IPS-18c (cell line): ENCODE measurements around the gene TRIM14.
"Not testable (repeated sequence)": the region's sequence is repeated elsewhere in the genome, so short reads cannot be mapped to it uniquely, and the experiment has no call there.

Source experiments
- H3K4me3 ChIP-seq: 2 replicates; pipeline ENCODE4 v1.7.0; 2013; ENCODE audit warnings: low read depth, mild to moderate bottlenecking, low read length, moderate library complexity; ENCODE audit not compliant: insufficient read depth
- H3K9me3 ChIP-seq: one replicate; pipeline ENCODE4 v1.6.1; 2013; ENCODE audit warnings: mild to moderate bottlenecking, low read length, moderate library complexity; ENCODE audit not compliant: control insufficient read depth, insufficient read depth

The TRIM14 gene

DNA sequence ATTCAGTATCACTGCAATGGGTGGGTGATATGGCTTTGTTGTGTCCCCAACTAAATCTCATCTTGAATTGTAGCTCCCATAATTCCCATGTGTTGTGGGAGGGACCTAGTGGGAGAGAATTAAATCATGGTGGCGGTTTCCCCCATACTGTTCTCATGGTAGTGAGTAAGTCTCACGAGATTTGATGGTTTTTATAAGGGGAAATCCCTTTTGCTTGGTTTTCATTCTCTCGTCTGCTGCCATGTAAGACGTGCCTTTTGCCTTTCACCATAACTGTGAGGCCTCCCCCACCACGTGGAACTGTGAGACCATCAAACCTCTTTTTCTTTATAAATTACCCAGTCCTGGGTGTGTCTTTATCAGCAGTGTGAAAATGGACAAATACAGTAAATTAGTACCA is 72.0 kb downstream of the TRIM14 start:
- no peaks in the 10 kb centered on the region for H3K9me3 ChIP-seq
- H3K4me3 ChIP-seq, result no peak overlapping the region

DNA sequence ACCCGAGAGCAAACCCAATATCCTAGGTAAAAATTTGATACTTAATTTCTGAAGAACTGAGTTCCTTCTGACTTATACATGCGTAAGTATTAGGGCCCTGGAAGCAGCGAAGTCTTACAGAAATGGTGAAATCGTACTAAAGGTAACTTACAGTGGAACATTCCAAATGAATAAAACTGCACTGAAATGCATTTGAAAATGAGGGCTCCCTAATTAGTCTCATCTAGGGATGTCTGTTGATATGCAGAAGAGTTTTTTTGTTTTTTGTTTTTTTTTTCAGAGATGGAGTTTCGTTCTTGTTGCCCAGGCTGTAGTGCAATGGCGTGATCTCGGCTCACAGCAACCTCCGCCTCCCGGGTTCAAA is 72.9 kb downstream of the TRIM14 start:
- H3K4me3 ChIP-seq, result no peak overlapping the region
- H3K9me3 ChIP-seq, result no peaks in the 10 kb centered on the region

DNA sequence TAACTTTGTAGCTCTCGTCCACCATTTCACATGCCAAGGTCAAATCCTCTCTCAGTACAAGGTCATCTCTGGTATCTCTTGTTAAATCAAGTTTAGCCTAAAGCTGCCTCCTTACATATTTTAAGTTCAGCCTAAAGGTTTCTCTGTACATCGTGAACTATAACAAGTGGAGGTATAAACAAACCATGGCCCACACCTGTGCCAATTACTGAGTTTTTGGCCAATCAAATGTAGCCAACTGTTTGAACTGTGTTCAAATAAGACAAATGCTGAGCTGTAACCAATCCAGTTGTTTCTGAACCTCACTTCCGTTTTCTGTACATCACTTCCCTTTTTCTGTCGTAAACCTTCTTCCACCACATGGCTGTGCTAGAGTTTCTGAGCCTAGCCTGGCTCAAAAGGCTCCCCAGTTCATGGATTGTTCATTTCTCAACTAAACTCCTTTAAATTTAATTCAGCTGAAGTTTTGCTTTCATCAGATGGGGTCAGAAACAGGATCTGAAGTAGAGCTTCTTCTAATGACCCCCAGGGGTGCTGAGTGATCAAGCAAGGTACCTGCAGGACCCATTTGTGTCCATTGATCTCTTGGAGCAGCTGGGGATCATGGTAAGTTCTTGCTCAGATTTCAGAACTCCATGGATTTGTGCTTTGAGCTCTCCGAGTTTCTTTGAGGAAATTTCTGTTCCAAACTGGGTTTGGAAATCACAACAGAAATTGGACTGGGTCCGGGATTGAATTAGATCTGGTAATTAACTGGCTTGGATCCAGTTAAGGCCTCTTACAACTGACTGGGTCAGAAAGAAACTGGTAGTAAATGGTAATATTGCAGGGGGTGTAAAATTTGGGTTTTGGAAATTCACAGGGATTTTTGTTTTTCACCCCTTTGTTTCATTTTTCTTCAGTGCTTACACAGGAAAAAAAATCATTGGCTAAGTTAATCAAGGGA is 73.5 kb downstream of the TRIM14 start:
- Histone ChIP-seq H3K4me3 (no peak overlapping the region), H3K9me3 (no peaks in the 10 kb centered on the region)

DNA sequence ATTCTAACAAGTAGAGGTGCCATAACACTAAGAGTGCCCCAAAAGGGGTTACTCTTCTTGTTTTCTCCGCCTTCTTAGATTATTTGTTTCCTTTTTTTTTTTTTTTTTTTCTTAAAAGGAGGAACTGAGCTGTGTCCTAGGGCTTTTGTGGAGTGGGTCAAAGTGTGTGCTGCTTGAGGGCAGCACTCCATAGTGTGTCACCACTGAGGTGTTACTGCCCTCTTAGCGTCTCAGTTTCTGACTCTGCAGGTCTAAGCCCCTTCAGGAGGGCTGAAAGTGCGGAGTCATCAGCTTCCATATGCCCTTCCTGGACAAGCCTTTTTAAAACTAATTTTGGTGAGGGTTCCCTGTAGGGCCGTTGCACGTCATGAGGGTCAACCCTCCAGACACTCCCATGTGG is 75.1 kb downstream of the TRIM14 start:
- Histone ChIP-seq H3K4me3 (no peak overlapping the region), H3K9me3 (no peaks in the 10 kb centered on the region)

DNA sequence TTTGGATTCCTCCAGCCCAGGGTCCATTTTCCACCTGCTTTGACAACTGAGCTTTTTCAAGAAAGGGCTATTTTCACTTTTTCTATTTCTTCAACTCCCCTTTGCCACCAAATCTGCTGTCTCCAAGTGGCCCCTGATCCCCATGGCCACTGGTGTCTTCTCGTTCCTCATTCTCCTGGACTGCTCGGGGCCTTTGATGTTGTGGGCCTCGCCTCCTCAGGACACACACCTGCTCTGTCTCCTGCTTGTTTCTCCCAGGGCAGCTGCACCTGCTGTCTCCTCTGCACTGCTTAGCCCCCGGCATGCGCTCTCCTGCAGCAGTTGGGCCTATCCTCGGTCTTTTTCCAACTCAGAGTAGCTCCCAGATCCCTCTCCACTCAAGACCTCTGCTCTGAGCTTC is 78.8 kb downstream of the TRIM14 start:
- H3K4me3 ChIP-seq, result no peak overlapping the region
- no peaks in the 10 kb centered on the region for H3K9me3 ChIP-seq

DNA sequence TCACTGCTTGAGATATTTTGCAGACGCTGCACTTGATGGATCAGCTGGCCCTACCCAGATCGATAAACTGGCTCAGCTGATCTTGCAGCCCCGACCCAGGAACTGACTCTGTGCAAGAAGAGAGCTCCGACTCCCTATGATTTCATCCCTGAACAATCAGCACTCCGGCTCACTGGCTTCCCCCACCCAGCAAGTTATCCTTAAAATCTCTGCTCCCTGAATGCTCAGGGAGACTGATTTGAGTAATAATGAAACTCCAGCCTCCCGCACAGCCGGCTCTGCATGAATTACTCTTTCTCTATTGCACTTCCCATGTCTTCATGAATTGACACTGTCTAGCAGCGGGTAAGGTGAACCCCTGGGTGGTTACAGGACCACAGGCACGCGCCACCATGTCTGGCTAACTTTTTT is 79.4 kb downstream of the TRIM14 start:
- Histone ChIP-seq H3K9me3 (no peaks in the 10 kb centered on the region), H3K4me3 (no peak overlapping the region)

DNA sequence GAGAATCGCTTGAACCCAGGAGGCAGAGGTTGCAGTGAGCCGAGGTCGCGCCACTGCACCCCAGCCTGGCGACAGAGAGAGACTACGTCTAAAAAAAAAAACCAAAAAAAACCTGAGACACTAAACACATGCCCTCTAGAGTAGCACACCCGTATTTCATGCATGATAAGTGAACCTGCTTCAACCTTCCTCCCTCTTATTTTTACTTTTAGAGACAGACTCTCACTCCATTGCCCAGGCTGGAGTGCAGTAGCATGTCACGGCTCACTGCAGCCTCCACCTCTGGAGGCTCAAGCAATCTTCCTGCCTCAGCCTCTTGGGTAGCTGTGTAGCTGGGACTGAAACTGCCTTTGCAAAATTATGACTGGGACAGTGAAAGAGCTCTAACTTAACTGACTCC is 80.1 kb downstream of the TRIM14 start:
- Histone ChIP-seq H3K9me3 (no peaks in the 10 kb centered on the region), H3K4me3 (no peak overlapping the region)

DNA sequence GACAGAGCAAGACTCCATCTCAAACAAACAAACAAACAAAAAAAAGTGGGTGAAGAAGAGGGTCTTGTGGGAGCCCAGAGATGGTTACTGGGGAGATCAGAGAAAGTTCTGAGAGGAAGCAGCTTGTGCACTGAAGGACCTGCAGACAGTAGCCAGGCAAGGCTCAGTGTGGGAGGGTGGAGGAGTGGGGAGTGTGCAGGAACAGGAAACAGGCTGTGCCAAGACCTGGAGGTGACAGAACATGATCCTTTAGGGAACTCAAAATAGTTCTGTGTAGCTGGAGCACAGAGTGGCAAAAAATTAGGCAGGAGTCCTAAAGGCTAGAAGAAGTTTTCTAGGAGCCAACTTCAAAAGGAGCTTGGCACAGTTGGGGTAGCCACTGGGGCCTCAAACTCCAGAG is 81.7 kb downstream of the TRIM14 start:
- no peaks in the 10 kb centered on the region for H3K9me3 ChIP-seq
- H3K4me3 ChIP-seq, result no peak overlapping the region

DNA sequence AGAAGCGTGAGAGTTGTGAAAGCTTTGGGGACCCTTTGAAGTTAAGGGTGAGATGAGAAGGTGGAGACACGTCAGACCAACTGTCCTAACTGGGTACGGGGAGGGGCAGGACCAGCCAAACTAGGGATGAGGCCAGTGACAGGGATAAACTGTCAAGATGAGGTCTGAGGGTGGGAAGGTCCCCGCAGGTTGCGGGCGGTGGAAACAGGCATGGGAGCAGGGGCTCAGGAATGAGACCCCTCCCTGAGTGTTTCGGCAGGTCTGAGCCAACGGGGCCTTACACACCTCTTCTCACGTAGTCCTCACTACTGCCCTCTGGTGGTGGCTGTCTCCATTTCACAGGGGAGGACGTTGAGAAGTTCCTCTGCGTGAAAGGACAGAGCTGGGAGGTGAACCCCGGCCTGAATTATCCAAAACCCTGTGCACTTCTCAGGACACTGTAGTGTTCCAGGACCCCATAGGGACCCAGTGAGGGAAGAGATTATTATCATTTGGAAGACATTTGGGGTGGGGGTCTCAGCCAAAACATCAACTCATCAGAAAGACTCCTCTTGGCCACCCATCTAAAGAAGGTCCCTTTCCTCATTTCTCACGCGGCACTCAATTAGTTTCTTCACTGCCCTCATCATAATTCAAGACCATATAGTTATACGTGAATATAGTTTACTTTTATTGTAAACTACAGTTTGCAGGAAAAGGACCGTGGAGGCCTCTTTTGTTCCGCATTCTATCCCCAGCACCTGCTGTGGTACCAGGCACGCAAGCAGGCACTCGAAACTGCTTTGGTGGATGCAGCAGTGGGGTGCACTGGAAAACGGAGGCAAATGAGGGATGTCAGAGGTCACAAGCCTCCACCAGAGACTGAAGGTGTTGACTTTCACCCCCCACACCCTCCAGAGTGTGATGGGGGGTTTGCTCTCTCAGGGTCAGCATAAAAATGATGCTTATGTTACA is 84.2 kb downstream of the TRIM14 start:
- no peak overlapping the region for H3K4me3 ChIP-seq
- H3K9me3 ChIP-seq, result no peaks in the 10 kb centered on the region

DNA sequence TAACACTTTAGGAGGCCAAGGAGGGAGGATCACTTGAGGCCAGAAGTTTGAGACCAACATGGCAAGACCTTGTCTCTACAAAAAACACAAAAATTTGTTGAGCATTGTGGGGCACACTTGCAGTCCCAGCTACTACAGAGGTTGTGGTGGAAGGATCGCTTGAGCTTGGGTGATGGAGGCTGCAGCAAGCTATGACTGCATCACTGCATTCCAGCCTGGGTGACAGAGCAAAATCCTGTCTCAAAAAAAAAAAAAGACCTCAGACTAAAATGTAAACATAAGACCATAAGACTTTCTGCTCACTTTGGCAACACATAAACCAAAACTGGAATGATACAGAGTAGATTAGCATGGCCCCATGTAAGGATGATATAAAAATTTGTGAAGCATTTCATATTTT is 87.1 kb downstream of the TRIM14 start:
- no peaks in the 10 kb centered on the region for H3K9me3 ChIP-seq
- H3K4me3 ChIP-seq, result no peak overlapping the region

DNA sequence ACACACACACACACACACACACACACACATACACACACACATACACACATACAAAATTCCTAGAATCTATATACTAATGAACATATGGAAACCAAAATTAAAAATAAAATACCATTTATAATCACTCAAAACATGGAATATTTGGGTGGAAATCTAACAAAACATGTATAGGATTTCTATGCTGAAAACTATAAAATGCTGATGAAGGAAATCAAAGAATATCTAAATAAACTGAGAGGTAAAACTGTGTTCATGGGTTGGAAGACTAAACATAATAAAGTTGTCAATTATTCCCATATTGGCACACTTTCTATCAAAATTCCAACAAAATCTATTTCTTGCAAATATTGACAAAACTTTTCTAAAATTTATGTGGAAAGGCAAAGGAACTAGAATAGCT is 87.9 kb downstream of the TRIM14 start:
- H3K4me3 ChIP-seq, result no peak overlapping the region

DNA sequence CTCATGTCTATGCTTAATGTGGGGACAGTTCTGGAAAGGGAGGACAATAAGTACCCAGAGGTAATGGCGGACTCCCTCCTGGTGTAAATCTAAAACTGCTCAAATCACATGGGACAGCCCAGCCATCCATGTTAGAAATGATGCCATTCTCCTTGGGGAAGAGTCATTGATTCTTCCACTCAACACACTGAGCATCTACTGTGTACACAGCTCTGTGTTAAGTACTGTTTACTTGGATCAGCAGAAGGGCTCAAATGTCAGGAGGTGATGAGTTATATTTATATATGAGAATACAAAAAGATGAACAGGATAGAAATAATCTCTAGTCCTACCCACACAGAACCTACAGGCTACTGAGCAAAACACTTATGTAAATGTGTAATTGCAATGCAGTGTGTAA is 94.3 kb downstream of the TRIM14 start:
- no peaks in the 10 kb centered on the region for H3K9me3 ChIP-seq
- no peak overlapping the region for H3K4me3 ChIP-seq

More for the DNA sequence above, 87.9 kb downstream of the TRIM14 start:
- H3K9me3 ChIP-seq, result no peaks in the 10 kb centered on the region

DNA sequence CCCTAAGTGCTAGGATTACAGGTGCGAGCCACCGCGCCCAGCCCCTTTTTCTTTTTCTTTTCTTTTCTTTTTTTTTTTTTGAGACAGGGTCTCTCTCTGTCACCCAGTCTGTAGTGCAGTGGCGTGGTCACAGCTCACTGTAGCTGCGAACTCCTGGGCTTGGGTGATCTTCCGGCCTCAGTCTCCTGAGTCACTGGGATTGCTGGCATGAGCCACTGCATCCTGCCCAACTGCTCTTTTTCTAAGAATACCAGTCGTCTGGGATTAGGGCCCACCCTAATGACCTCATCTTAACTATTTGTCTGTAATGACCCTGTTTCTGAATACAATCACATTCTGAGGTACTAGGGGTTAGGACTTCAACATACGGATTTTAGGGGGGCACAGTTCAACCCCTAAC is 96.6 kb downstream of the TRIM14 start:
- Histone ChIP-seq H3K4me3 (no peak overlapping the region), H3K9me3 (no peaks in the 10 kb centered on the region)

DNA sequence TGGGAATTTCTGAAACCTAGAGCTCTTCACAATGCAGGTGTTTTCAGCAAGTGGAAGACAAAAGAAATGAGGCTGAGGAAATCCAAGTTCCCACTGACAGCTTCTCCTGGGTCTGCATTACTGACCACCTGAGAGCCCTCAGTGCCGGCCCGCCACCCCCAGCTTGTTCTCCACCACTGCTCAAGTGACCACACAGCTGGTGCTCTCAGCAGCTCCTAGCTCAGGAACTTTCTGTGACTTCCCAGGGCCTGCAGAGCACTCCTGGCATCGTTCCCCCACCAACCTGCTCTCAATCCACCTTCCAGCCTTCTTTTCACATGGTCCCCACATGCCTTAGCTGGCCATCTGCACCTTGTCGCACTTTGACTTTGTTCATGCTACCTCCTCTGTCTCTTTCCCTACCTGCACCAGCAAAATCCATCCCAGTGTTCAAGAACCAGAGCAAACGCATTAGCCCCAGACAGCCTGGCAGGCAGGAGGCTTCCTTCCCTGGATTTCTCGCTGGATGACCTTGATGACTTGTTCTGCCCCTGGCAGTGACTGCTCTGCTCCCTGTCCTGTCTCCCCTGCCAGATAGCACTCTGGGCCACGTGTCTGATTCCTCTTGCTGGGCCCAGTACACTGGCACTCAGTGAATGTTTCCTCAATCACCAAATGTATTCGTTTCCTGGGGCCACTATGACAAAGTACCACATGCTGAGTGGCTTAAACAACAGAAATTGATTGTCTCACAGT is 97.5 kb downstream of the TRIM14 start:
- Histone ChIP-seq H3K4me3 (no peak overlapping the region), H3K9me3 (no peaks in the 10 kb centered on the region)

DNA sequence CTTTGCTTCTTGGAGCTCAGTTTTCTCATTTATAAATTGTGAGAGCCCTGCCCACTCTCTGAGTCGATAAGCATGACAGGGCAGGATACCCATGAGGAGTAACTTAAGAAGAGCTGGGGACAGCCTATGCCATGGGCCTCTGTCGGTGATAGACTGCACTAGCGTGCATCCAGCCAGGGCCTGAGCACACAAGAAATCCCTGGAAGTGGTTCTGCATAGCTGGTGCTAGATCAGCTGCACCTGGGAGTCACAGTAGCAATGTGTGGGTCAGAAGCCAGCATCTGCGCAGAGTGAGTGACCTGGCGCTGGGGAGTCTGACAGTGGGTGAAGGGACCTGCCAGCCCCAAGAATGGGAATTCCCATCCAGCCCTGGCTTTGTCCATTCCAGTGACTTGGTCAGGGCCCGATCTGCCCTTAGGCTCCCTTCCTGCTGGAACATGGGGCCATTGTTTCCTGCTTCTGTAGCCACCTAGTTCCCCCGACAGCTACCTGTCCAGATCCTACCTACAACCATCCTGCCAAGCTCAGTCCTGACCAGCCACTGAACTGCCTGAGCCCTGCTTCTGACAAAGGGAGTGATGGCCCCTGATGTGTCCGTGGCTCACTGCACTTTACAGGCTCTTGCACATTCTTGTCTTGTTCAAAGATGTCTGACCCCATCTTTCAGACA is 98.4 kb downstream of the TRIM14 start:
- no peaks in the 10 kb centered on the region for H3K9me3 ChIP-seq
- H3K4me3 ChIP-seq, result no peak overlapping the region

DNA sequence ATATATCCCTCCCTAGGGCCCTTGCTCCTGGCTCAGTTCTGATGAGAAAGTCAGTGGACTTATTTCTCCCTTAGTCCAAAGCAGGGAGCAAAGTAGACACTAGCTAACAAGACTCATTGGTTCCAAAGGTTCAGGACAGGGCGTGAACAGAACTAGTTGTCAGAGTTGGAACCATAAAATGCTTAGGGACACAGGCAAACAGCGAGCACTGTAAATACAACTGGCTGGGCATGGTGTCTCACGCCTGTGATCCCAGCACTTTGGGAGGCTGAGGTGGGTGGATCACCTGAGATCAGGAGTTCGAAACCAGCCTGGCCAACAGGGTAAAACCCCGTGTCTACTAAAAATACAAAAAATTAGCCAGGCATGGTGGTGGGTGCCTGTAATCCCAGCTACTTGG is 99.2 kb downstream of the TRIM14 start:
- H3K9me3 ChIP-seq, H3K4me3 ChIP-seq: not testable (repeated sequence)
